ENCODE results near the gene PKN3.
A peak's percentile ranks its signal among the peaks of the same experiment; 100 is the strongest.

The PKN3 gene

DNA sequence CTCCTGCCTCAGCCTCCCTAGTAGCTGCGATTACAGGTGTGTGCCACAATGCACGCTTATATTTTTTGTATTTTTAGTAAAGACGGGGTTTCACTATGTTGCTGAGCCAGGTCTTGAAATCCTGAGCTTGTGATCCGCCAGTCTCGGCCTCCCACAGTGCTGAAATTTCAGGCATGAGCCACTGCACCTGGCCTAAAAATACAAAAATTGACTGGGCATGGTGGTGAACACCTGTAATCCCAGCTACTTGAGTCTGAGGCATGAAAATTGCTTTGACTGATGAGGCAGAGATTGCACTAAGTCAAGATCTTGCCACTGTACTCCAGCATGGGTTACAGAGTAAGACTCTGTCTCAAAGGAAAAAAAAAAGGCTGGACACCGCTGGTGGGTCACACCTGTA lies 32.5 kb upstream of the PKN3 start:
- H3K4me3 ChIP-seq (ENCODE audit: low read depth, low read length), result no peak overlapping the region
- TF ChIP-seq, protein P1, sequence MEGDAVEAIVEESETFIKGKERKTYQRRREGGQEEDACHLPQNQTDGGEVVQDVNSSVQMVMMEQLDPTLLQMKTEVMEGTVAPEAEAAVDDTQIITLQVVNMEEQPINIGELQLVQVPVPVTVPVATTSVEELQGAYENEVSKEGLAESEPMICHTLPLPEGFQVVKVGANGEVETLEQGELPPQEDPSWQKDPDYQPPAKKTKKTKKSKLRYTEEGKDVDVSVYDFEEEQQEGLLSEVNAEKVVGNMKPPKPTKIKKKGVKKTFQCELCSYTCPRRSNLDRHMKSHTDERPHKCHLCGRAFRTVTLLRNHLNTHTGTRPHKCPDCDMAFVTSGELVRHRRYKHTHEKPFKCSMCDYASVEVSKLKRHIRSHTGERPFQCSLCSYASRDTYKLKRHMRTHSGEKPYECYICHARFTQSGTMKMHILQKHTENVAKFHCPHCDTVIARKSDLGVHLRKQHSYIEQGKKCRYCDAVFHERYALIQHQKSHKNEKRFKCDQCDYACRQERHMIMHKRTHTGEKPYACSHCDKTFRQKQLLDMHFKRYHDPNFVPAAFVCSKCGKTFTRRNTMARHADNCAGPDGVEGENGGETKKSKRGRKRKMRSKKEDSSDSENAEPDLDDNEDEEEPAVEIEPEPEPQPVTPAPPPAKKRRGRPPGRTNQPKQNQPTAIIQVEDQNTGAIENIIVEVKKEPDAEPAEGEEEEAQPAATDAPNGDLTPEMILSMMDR (conservative IDR thresholded peaks at IDR 0.05; ENCODE audit: low read depth, low read length), result no peak
- no peak for DNase-seq (ENCODE audit: low read depth)

- TF ChIP-seq, protein P1 (conservative IDR thresholded peaks at IDR 0.05; ENCODE audit: low read depth, low read length), result no peak
- H3K4me3 ChIP-seq (ENCODE audit: low read depth, low read length), result no peak overlapping the region
These were observed 26.9 kb upstream of the PKN3 start for GRCh38 chr9:128675382-128675781.

GRCh38 chr9:128677794-128678193 lies 24.5 kb upstream of the PKN3 start:
- TF ChIP-seq, protein P1 (conservative IDR thresholded peaks at IDR 0.05; ENCODE audit: low read depth, low read length), result no peak
- no peak overlapping the region for H3K4me3 ChIP-seq (ENCODE audit: low read depth, low read length)
- DNase-seq (ENCODE audit: low read depth), result no peak

More at GRCh38 chr9:128675382-128675781, 26.9 kb upstream of the PKN3 start:
- no peak for DNase-seq (ENCODE audit: low read depth)

DNA sequence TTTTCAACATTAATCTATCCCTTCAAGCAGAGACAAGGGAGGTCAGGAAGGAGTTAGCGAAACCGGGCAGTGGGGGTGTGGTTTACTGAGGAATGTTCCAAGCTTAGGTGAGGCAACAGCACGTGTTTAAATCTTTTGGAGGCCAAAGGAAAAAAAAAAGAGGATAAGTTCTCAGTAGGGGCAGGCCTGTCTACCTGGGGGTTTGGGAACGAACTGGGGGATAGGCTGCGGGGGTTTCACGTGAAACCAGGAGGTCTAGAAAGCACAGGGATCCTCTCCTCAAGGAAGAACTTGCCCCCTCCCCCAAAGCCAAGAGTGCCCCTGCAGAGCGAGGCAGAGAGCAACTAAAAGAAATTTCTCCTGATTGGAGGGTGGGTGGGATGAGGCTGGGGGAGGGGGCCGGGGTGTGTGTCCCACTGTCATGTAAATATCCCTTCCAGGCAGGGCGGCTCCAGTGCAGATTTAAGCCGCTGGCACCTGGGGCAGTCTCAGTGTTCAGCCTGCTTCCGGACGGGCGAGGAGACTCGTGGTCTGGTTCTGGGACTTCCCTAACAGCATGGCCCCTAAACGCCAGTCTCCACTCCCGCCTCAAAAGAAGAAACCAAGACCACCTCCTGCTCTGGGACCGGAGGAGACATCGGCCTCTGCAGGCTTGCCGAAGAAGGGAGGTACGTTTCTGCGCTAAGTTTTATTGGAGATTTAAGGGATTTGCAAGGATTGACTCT lies 18.8 kb upstream of the PKN3 start:
- peak; percentile 86 for DNase-seq (ENCODE audit: low read depth)
- peak overlapping the region; percentile 84 for H3K4me3 ChIP-seq (ENCODE audit: low read depth, low read length)
- TF ChIP-seq, protein P1 (conservative IDR thresholded peaks at IDR 0.05; ENCODE audit: low read depth, low read length), result no peak

GRCh38 chr9:128684065-128684324 lies 18.3 kb upstream of the PKN3 start:
- no peak for DNase-seq (ENCODE audit: low read depth)
- peak overlapping the region; percentile 84 for H3K4me3 ChIP-seq (ENCODE audit: low read depth, low read length)
- TF ChIP-seq, protein P1 (conservative IDR thresholded peaks at IDR 0.05; ENCODE audit: low read depth, low read length), result no peak

DNA sequence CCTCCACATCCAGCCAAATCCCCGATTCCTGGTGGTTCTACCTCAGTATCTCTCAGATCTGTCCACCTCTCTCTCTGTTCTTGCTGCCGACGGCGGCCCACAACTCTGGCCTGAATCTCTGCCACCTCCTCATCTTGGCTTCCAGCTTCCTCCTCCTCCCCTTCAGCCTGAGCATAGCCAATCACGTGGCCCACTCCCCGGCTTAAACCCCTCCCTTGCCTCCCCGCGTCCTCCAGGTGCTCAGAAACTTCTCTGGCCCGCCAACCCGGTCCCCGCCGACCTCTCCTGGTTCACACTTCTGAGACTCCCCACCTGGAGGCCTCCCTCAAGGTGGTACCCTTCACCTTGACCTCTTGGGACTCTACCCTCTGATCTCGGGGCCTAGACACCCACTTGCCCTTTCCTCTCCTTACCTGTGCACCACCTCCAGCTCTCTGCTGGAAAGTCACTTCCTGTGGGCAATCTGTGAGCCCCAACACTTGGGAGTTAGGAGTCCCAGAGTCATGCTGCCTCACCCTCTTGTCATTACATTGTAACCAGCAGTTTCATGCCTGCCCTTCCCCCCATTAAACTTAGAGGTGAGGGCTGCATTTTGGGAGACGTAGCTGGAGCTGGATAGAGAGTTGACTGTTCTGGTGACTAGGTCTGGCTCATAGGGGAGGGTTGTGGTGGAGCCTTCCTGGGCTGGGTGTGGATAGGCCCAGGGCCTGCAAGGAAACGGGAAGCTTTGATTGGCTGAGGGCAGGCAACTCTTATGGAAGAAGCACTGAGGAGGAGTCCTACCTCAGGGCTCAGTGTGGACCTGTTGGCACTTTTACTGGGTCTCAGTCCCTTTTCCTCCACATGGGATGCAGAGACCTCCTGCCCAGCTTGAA lies 17.7 kb upstream of the PKN3 start:
- peak overlapping the region; percentile 84 for H3K4me3 ChIP-seq (ENCODE audit: low read depth, low read length)
- peak; percentile 83 for DNase-seq (ENCODE audit: low read depth)

More for the DNA sequence above, 17.7 kb upstream of the PKN3 start:
- TF ChIP-seq, protein P1 (conservative IDR thresholded peaks at IDR 0.05; ENCODE audit: low read depth, low read length), result no peak

All from choroid plexus epithelial cell (primary cell).